Motor neuron (in vitro differentiated cells): ENCODE data around the gene RHEX. TPM values are rescaled to one million over a fixed set of nuclear protein-coding genes. Genes with fewer than 3 reads are reported as not detected.
"Not testable (repeated sequence)": the region's sequence is repeated elsewhere in the genome, so short reads cannot be mapped to it uniquely, and the experiment has no call there.

ENCODE experiments used
- ATAC-seq, 8 experiments: fragments of 200-7000 bp; cut with Tn5 transposase; replicated peaks in 6 of 8; 2 replicates each; pipeline ENCODE4 v1.8.0; 2021; ENCODE audit warnings: mild to moderate bottlenecking in 8 of 8, moderate library complexity in 8 of 8
- H3K27ac ChIP-seq, 2 donors: fragments of 250-450 bp; sonication (Bioruptor Pico); 2 replicates each; pipeline ENCODE4 v1.9.0; 2021; ENCODE audit warnings: antibody characterized with exemption in 2 of 2, mild to moderate bottlenecking in 2 of 2, moderate library complexity in 1 of 2
- H3K4me1 ChIP-seq, 2 donors: fragments of 250-450 bp; sonication (Bioruptor Pico); replicated peaks in 1 of 2; 2 replicates each; pipeline ENCODE4 v1.6.1; 2021; ENCODE audit warnings: antibody characterized with exemption in 2 of 2, mild to moderate bottlenecking in 2 of 2, moderate library complexity in 1 of 2
- H3K4me3 ChIP-seq, 5 donors: fragments of 250-450 bp; sonication (Bioruptor Pico); 2 replicates each; pipeline ENCODE4 v1.9.0; 2021; ENCODE audit warnings: antibody characterized with exemption in 5 of 5, mild to moderate bottlenecking in 5 of 5, moderate library complexity in 4 of 5
- whole genome bisulfite sequencing, 10 experiments: fragments of 450-650 bp; shearing (Covaris generic); methylation state at CpG; one replicate each; pipeline ENCODE4 v1.0.0; 2022; 5-methylcytosine and 5-hydroxymethylcytosine counted together
- in situ Hi-C, 9 experiments: fragments of 400-800 bp; cut with MboI; loops; one replicate each; pipeline ENCODE4 v1.15.0; 2021; ENCODE audit warnings: low sequenced_read_pairs in 9 of 9, low pct_unique_long_range_greater_than_20kb in 2 of 9; ENCODE audit not compliant: unreplicated experiment in 9 of 9
- total RNA-seq, 8 experiments: library from RNA; unstranded; fragments of 300-600 nt; gene quantifications; 2 replicates each; pipeline versions ENCODE4 v1.2.3 to v1.2.4, GENCODE V29; 2022

The RHEX gene
- total RNA-seq = 1 to 10 TPM in 1 of 8 experiments, under 1 TPM in 2, not detected in 5; 0.29 to 1.2 (median 0.87) TPM

GRCh38 chr1:206052919-206053610, at the start of gene RHEX:
TSS of gene RHEX (plus strand) at chr1:206053173. CDS start at chr1:206097829, 44,656 bp downstream.
- H3K27ac ChIP-seq, H3K4me3 ChIP-seq, ATAC-seq, in situ Hi-C loops, H3K4me1 ChIP-seq: not testable (repeated sequence)
- 20 to 100% (median 83%) methylated on average over 1 to 17 of the region's 17 CpGs; no CpG with 5 or more reads in 1 of the 10 experiments for WGBS, 10 experiments

DNA sequence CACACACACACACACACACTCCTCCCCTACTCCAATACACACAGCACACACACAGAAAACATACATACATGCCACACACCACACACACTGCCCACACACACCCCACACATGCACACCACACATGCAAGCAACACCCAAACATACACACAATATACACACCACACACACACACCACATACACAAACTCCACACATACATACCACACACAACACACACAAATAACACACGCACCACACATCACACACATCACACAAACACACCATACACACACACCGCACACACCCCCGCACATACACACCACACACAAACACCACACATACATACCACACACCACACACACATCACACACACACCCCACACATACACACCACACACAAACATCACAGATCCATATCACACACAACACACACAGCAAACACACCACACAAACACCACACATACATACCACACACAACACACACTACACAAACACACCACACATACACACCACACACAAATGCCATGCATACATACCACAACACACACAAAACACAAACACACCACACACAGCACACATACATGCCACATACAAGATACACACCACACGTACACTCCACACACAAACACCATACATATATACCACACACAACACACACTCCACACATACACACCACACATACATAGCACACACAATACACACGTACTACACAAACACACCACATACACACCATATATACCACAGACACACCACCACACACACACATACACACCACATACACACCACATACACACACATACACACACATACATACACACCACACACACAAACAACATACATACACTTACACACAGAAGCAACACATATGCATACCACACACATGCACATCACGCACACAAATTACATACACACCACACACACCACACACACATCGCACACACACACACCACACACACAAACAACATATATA, 48.8 kb upstream of the RHEX start:
- ATAC-seq = no peak
- 89 to 100% (median 93%) methylated on average over 1 to 7 of the region's 7 CpGs; no CpG with 5 or more reads in 1 of the 10 experiments for WGBS, 10 experiments
- in situ Hi-C loops = no loop called here
- H3K27ac ChIP-seq = no peak overlapping the region
- H3K4me3 ChIP-seq = no peak overlapping the region
- H3K4me1 ChIP-seq = no peaks in the 10 kb centered on the region

GRCh38 chr1:206004826-206005225, 48.1 kb upstream of the RHEX start:
- no peak overlapping the region for H3K4me3 ChIP-seq
- whole genome bisulfite sequencing, 10 experiments = 82 to 95% (median 90%) methylated on average over 3 to 12 of the region's 12 CpGs; no CpG with 5 or more reads in 4 of the 10 experiments
- H3K27ac ChIP-seq = no peak overlapping the region
- in situ Hi-C loops = no loop called here
- ATAC-seq = peak in 1 of 8 experiments; percentile 37
- H3K4me1 ChIP-seq = no peaks in the 10 kb centered on the region

DNA sequence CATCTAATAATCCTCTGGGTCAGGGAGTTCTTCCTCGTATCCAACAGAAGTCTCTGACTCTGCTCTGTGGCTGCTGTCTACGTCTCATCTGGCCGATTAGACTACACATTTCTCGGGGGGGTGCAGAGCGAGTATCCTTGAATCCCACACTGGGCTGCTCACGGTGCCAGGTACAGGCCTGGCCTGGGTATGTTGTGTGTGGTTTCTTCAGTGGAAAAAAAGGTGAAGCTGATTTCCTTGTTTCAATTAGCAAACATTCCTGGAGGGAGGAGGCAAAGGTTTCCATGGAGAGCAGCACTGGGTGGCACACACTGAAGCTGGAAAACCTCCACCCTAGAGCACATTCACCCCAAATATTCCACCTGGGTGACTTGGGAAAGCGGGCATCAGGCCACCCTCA, 47.7 kb upstream of the RHEX start:
- peaks cover 0 to 2% of the 10 kb centered on the region in 2 donors for H3K4me1 ChIP-seq
- 69 to 94% (median 79%) methylated on average over 1 to 5 of the region's 7 CpGs; no CpG with 5 or more reads in 4 of the 10 experiments for WGBS, 10 experiments
- in situ Hi-C loops = no loop called here
- no peak overlapping the region for H3K4me3 ChIP-seq
- H3K27ac ChIP-seq = no peak overlapping the region
- no peak for ATAC-seq

DNA sequence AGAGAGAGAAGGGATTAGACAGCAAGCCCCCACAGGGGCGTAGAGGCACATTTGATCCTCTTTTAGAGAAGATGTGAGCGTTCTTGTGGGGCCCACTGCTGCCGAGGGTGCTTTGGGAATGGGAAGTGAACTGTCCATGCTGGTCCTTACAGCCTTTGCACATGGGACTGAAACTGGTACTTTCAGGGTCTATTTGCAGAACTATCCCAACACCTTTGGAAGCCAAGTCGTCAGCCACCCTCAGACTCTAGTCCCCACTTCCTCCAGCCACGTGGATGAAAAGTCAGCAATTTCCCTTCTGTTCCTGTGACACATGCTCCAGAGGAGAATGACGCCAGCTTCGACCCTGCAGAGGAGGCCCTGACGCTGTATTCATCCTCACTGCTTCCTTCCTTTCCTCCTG, 47.2 kb upstream of the RHEX start:
- whole genome bisulfite sequencing, 10 experiments = 0 to 100% (median 83%) methylated on average over 2 to 8 of the region's 8 CpGs; no CpG with 5 or more reads in 3 of the 10 experiments
- no peak for ATAC-seq
- Histone ChIP-seq H3K4me3 (no peak overlapping the region), H3K4me1 (peaks cover 0 to 2% of the 10 kb centered on the region in 2 donors), H3K27ac (no peak overlapping the region)
- in situ Hi-C loops = no loop called here

DNA sequence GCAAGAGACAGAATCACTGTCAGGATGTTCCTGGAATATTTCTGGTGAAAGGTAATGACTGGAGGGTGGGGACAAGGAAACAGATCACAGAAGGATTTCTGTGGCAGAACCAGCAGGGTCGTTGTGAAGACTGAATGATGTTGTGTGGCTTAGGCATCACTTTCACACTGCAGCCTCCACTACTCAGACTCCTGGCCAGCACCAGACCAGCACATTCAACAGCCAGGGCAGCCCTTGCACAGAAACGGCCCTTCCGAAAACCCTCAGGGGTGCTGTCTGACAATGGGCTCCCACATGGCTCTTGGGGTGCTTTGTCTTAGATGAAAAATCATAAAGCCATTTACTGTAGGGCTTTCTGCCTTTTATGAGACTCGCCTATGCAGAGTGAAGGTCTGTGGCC, 46.0 kb upstream of the RHEX start:
- no peak for ATAC-seq
- in situ Hi-C loops = no loop called here
- Histone ChIP-seq H3K27ac (no peak overlapping the region), H3K4me3 (no peak overlapping the region), H3K4me1 (peaks cover 0 to 2% of the 10 kb centered on the region in 2 donors)
- 40 to 94% (median 70%) methylated on average over 1 to 3 of the region's 4 CpGs; no CpG with 5 or more reads in 3 of the 10 experiments for WGBS, 10 experiments

DNA sequence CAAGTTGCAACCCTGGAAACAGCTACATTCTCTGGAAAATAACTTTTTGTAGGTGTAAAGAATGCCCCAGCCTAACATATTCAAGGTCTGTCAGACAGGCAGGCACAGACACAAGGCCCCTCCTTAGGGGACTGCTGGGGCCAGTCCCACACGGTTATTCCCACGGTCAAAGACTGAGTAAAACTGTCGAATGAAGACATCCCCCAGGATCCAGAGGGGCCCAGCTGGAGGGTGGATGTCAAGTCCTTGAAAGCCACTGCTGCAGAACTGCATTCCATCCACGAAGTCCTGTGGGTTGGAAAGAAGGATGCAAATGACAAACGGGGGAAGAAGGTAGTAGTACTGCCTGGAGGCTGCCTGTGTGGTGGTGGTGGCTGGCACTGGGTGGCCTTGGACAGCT, 42.9 kb upstream of the RHEX start:
- H3K27ac ChIP-seq = no peak overlapping the region
- ATAC-seq = peak in 4 of 8 experiments; percentile 42 to 72 (median 51)
- peaks cover 0 to 2% of the 10 kb centered on the region in 2 donors for H3K4me1 ChIP-seq
- in situ Hi-C loops = no loop called here
- 16 to 100% (median 27%) methylated on average over 1 to 5 of the region's 5 CpGs; no CpG with 5 or more reads in 4 of the 10 experiments for WGBS, 10 experiments
- no peak overlapping the region for H3K4me3 ChIP-seq

GRCh38 chr1:206011057-206011456, 41.9 kb upstream of the RHEX start:
- no peak for ATAC-seq
- no peak overlapping the region for H3K4me3 ChIP-seq
- no peak overlapping the region for H3K27ac ChIP-seq
- H3K4me1 ChIP-seq = peaks cover 0 to 2% of the 10 kb centered on the region in 2 donors
- WGBS, 10 experiments = 80 to 100% (median 83%) methylated on average over 1 to 8 of the region's 8 CpGs; no CpG with 5 or more reads in 4 of the 10 experiments
- in situ Hi-C loops = no loop called here

GRCh38 chr1:206012086-206012859, 40.7 kb upstream of the RHEX start:
- H3K4me1 ChIP-seq = peaks cover 0 to 2% of the 10 kb centered on the region in 2 donors
- H3K27ac ChIP-seq = no peak overlapping the region
- 0 to 81% (median 57%) methylated on average over 1 to 11 of the region's 17 CpGs; no CpG with 5 or more reads in 3 of the 10 experiments for WGBS, 10 experiments
- in situ Hi-C loops = no loop called here
- H3K4me3 ChIP-seq = no peak overlapping the region
- ATAC-seq = no peak

- H3K4me3 ChIP-seq = no peak overlapping the region
- in situ Hi-C loops = no loop called here
- ATAC-seq = no peak
- no peak overlapping the region for H3K27ac ChIP-seq
- H3K4me1 ChIP-seq = peaks cover 0 to 2% of the 10 kb centered on the region in 2 donors
- WGBS, 10 experiments = 11 to 100% (median 81%) methylated on average over 1 to 6 of the region's 6 CpGs; no CpG with 5 or more reads in 1 of the 10 experiments
These were observed 39.8 kb upstream of the RHEX start for GRCh38 chr1:206013026-206013795.

GRCh38 chr1:206014601-206015000, 38.4 kb upstream of the RHEX start:
- H3K27ac ChIP-seq = no peak overlapping the region
- in situ Hi-C loops = no loop called here
- WGBS, 10 experiments = 20 to 95% (median 74%) methylated on average over 1 to 5 of the region's 5 CpGs
- H3K4me3 ChIP-seq = no peak overlapping the region
- peaks cover 0 to 2% of the 10 kb centered on the region in 2 donors for H3K4me1 ChIP-seq
- ATAC-seq = no peak

DNA sequence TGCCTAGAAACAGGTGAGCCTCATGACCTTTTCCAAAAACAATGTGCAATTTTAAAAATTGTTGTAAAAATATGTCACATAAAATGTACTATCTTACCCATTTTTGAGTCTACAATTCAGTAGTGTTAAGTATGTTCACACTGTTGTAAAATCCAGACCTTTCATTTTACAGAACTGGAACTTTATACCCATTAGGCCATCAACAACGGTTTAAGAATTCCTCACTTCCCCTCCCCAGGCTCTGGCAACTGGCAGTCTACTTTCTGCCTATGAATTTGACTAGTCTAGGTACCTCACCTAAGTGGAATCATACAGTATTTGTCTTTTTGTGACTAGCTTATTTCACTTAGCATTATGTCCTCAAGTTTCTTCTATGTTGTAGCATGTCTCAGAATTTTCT, 37.9 kb upstream of the RHEX start:
- peaks cover 0 to under 1% of the 10 kb centered on the region in 2 donors for H3K4me1 ChIP-seq

More for the DNA sequence above, 37.9 kb upstream of the RHEX start:
- no peak for ATAC-seq
- WGBS, 10 experiments = 40 to 91% (median 71%) methylated on average over 1 of the region's 1 CpG; no CpG with 5 or more reads in 4 of the 10 experiments
- H3K4me3 ChIP-seq = no peak overlapping the region
- H3K27ac ChIP-seq = no peak overlapping the region
- in situ Hi-C loops = no loop called here
